WERI-Rb-1 (cell line): Measurements from ENCODE around the gene TXLNG.
"Not testable (repeated sequence)": the region's sequence is repeated elsewhere in the genome, so short reads cannot be mapped to it uniquely, and the experiment has no call there.

Source experiments
- DNase-seq: peaks from one replicate; pipeline ENCODE4 v3.0.0-alpha.2; 2020
- H3K27ac ChIP-seq: fragments of 250-450 bp; sonication (Bioruptor Pico); 2 replicates; pipeline ENCODE4 v1.5.1; 2020; ENCODE audit warnings: mild to moderate bottlenecking, moderate library complexity
- H3K27me3 ChIP-seq: fragments of 250-450 bp; sonication (Bioruptor Pico); 2 replicates; pipeline ENCODE4 v1.5.1; 2021; ENCODE audit warnings: mild to moderate bottlenecking, low read depth, moderate library complexity; ENCODE audit not compliant: insufficient read depth, severe bottlenecking
- H3K36me3 ChIP-seq: fragments of 250-450 bp; sonication (Bioruptor Pico); 2 replicates; pipeline ENCODE4 v1.5.1; 2020; ENCODE audit warnings: mild to moderate bottlenecking, moderate library complexity
- H3K4me3 ChIP-seq: 2 replicates; pipeline ENCODE4 v1.5.1; 2011; ENCODE audit warnings: low read depth, mild to moderate bottlenecking, control low read depth, low read length
- H3K9me3 ChIP-seq: fragments of 250-450 bp; sonication (Bioruptor Pico); 2 replicates; pipeline ENCODE4 v1.5.1; 2021; ENCODE audit warnings: mild to moderate bottlenecking, moderate library complexity; ENCODE audit not compliant: severe bottlenecking
- CTCF ChIP-seq: IDR thresholded peaks from 2 replicates; pipeline ENCODE4 v1.5.1; 2011; ENCODE audit warnings: low read depth, mild to moderate bottlenecking, control low read depth, inconsistent platforms, low read length

The TXLNG gene

GRCh38 chrX:16745659-16746058 is 40.6 kb upstream of the TXLNG start:
- no peak for TF ChIP-seq CTCF
- H3K36me3 ChIP-seq = peaks cover 70% of the 10 kb centered on the region
- no peak overlapping the region for H3K27ac ChIP-seq
- no peaks in the 10 kb centered on the region for H3K9me3 ChIP-seq
- H3K4me3 ChIP-seq = no peak overlapping the region
- H3K27me3 ChIP-seq = no peaks in the 10 kb centered on the region
- DNase-seq = no peak

GRCh38 chrX:16748425-16748824 is 37.8 kb upstream of the TXLNG start:
- H3K4me3 ChIP-seq = no peak overlapping the region
- no peaks in the 10 kb centered on the region for H3K9me3 ChIP-seq
- peaks cover 55% of the 10 kb centered on the region for H3K36me3 ChIP-seq

GRCh38 chrX:16750136-16750535 is 36.1 kb upstream of the TXLNG start:
- no peak for DNase-seq
- Histone ChIP-seq H3K9me3 (no peaks in the 10 kb centered on the region), H3K27ac (no peak overlapping the region), H3K4me3 (no peak overlapping the region), H3K27me3 (no peaks in the 10 kb centered on the region), H3K36me3 (peaks cover 49% of the 10 kb centered on the region)
- no peak for TF ChIP-seq CTCF

More at GRCh38 chrX:16748425-16748824, 37.8 kb upstream of the TXLNG start:
- TF ChIP-seq CTCF = no peak
- no peak overlapping the region for H3K27ac ChIP-seq
- no peaks in the 10 kb centered on the region for H3K27me3 ChIP-seq
- DNase-seq = no peak

- Histone ChIP-seq H3K9me3 (no peaks in the 10 kb centered on the region), H3K4me3 (no peak overlapping the region), H3K27me3 (no peaks in the 10 kb centered on the region), H3K36me3 (peaks cover 52% of the 10 kb centered on the region), H3K27ac (no peak overlapping the region)
- no peak for TF ChIP-seq CTCF
- no peak for DNase-seq
Observed at GRCh38 chrX:16754019-16754418, 32.2 kb upstream of the TXLNG start.

GRCh38 chrX:16756724-16757123 is 29.5 kb upstream of the TXLNG start:
- Histone ChIP-seq H3K9me3 (no peaks in the 10 kb centered on the region), H3K36me3 (peaks cover 66% of the 10 kb centered on the region), H3K4me3 (no peak overlapping the region), H3K27me3 (no peaks in the 10 kb centered on the region), H3K27ac (no peak overlapping the region)
- no peak for TF ChIP-seq CTCF
- DNase-seq = no peak

GRCh38 chrX:16761500-16761899 is 24.8 kb upstream of the TXLNG start:
- H3K27me3 ChIP-seq, DNase-seq: not testable (repeated sequence)

More at GRCh38 chrX:16761500-16761899, 24.8 kb upstream of the TXLNG start:
- H3K4me3 ChIP-seq, H3K27ac ChIP-seq, H3K9me3 ChIP-seq: not testable (repeated sequence)
- H3K36me3 ChIP-seq = peaks cover 44% of the 10 kb centered on the region
